HCT116 (cell line): ENCODE measurements around the gene CAMSAP1.

Source experiments
- ELF1 ChIP-seq: IDR thresholded peaks from 2 replicates; pipeline ENCODE4 v1.6.1; 2012; ENCODE audit warnings: low read depth, borderline replicate concordance
- EZH2 ChIP-seq: fragments of 200-600 bp; sonication (generic); IDR thresholded peaks from 2 replicates; pipeline ENCODE4 v1.6.1; 2017; ENCODE audit warnings: antibody characterized with exemption, mixed run types
- EZH2phosphoT487 ChIP-seq: fragments of 200-600 bp; IDR thresholded peaks from 2 replicates; pipeline ENCODE4 v1.6.1; 2018; ENCODE audit warnings: antibody characterized with exemption, borderline replicate concordance
- JUND ChIP-seq: IDR thresholded peaks from 2 replicates; pipeline ENCODE4 v1.6.1; 2012
- POLR2A ChIP-seq: IDR thresholded peaks from 2 replicates; pipeline ENCODE4 v1.7.0; 2011; ENCODE audit warnings: borderline replicate concordance; ENCODE audit not compliant: insufficient read depth, insufficient read length; ENCODE audit errors: extremely low read depth
- POLR2AphosphoS5 ChIP-seq: IDR thresholded peaks from 2 replicates; pipeline ENCODE4 v1.6.1; 2011; ENCODE audit warnings: mild to moderate bottlenecking, low read depth, low read length, moderate library complexity
- RAD21 ChIP-seq: IDR thresholded peaks from 2 replicates; pipeline ENCODE4 v1.6.1; 2012; ENCODE audit warnings: low read depth, mild to moderate bottlenecking
- YY1 ChIP-seq: IDR thresholded peaks from 2 replicates; pipeline ENCODE4 v1.6.1; 2011; ENCODE audit warnings: low read length, low read depth, moderate library complexity, mild to moderate bottlenecking; ENCODE audit not compliant: insufficient replicate concordance; ENCODE audit errors: extremely low read depth
- ZNF274 ChIP-seq: fragments of 200-500 bp; sonication (Bioruptor generic); IDR thresholded peaks from 2 replicates; pipeline ENCODE4 v1.6.1; 2014; ENCODE audit warnings: mild to moderate bottlenecking, low read depth, low read length, inconsistent platforms
- TF ChIP-seq, protein P1 (sequence below): IDR thresholded peaks from 2 replicates; pipeline ENCODE4 v1.6.1; 2012
- TF ChIP-seq, protein P2 (sequence below), 3 experiments: fragments of 200-600 bp in 1 of 3; sonication (generic) in 1 of 3; IDR thresholded peaks in 2 of 3; conservative IDR thresholded peaks in 1 of 3; 2 replicates each; pipeline ENCODE4 v1.5.1; 2012 to 2017; ENCODE audit warnings: low read depth in 2 of 3, low read length in 2 of 3, antibody characterized with exemption in 1 of 3, borderline replicate concordance in 1 of 3, control low read depth in 1 of 3, mild to moderate bottlenecking in 1 of 3, mixed read lengths in 1 of 3, mixed run types in 1 of 3, moderate library complexity in 1 of 3; ENCODE audit not compliant: insufficient read depth in 1 of 3
- TF ChIP-seq, protein P3 (sequence below): IDR thresholded peaks from 2 replicates; pipeline ENCODE4 v1.6.1; 2012; ENCODE audit warnings: low read depth

DNA sequence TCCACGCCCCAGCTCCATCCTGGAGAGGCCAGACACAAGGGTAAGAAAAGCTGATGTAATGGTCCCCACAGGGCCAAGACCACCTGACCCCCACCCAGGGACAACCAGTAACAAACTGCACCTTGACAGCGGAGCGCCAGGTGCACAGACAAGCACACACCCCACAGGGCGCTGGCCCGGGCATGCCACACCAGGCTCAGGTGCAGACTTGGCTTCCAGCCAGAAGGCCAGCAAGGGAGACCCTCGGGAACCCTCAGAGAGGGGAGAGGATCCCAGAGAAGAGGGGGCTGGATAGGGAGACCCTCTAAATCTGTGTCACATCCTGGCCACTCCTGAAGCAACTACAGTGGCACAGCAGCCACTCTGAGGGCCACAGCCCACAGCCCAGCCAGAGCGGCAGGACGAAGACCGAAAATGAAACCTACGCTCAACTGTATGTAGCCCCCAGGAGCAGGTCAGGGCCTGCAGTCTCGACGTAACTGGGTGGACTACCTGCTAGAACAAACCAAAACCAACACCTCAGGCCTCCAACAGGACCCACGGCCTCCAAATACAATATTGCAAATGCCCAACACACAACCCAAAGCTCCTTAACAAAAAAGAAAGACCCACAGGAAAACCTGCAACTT is 18.5 kb downstream of the CAMSAP1 start:
- TF ChIP-seq RAD21 (no peak), JUND (no peak), ELF1 (no peak), YY1 (no peak), POLR2A (no peak), EZH2phosphoT487 (no peak), ZNF274 (no peak), EZH2 (no peak), POLR2AphosphoS5 (no peak)
- TF ChIP-seq, protein P1, sequence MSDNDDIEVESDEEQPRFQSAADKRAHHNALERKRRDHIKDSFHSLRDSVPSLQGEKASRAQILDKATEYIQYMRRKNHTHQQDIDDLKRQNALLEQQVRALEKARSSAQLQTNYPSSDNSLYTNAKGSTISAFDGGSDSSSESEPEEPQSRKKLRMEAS, result no peak
- TF ChIP-seq, protein P2, sequence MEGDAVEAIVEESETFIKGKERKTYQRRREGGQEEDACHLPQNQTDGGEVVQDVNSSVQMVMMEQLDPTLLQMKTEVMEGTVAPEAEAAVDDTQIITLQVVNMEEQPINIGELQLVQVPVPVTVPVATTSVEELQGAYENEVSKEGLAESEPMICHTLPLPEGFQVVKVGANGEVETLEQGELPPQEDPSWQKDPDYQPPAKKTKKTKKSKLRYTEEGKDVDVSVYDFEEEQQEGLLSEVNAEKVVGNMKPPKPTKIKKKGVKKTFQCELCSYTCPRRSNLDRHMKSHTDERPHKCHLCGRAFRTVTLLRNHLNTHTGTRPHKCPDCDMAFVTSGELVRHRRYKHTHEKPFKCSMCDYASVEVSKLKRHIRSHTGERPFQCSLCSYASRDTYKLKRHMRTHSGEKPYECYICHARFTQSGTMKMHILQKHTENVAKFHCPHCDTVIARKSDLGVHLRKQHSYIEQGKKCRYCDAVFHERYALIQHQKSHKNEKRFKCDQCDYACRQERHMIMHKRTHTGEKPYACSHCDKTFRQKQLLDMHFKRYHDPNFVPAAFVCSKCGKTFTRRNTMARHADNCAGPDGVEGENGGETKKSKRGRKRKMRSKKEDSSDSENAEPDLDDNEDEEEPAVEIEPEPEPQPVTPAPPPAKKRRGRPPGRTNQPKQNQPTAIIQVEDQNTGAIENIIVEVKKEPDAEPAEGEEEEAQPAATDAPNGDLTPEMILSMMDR (IDR thresholded peaks at IDR 0.05 in 2 of 3, conservative IDR thresholded peaks at IDR 0.05 in 1 of 3; ENCODE audit: borderline replicate concordance in 1 of 3, insufficient read depth in 1 of 3, low read depth in 2 of 3, low read length in 2 of 3), result no peak
- TF ChIP-seq, protein P3, sequence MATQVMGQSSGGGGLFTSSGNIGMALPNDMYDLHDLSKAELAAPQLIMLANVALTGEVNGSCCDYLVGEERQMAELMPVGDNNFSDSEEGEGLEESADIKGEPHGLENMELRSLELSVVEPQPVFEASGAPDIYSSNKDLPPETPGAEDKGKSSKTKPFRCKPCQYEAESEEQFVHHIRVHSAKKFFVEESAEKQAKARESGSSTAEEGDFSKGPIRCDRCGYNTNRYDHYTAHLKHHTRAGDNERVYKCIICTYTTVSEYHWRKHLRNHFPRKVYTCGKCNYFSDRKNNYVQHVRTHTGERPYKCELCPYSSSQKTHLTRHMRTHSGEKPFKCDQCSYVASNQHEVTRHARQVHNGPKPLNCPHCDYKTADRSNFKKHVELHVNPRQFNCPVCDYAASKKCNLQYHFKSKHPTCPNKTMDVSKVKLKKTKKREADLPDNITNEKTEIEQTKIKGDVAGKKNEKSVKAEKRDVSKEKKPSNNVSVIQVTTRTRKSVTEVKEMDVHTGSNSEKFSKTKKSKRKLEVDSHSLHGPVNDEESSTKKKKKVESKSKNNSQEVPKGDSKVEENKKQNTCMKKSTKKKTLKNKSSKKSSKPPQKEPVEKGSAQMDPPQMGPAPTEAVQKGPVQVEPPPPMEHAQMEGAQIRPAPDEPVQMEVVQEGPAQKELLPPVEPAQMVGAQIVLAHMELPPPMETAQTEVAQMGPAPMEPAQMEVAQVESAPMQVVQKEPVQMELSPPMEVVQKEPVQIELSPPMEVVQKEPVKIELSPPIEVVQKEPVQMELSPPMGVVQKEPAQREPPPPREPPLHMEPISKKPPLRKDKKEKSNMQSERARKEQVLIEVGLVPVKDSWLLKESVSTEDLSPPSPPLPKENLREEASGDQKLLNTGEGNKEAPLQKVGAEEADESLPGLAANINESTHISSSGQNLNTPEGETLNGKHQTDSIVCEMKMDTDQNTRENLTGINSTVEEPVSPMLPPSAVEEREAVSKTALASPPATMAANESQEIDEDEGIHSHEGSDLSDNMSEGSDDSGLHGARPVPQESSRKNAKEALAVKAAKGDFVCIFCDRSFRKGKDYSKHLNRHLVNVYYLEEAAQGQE, result no peak
